ENCODE measurements around the gene EIF4G3.
"Not testable (repeated sequence)": the region's sequence is repeated elsewhere in the genome, so short reads cannot be mapped to it uniquely, and the experiment has no call there.

EIF4G3 gene

DNA sequence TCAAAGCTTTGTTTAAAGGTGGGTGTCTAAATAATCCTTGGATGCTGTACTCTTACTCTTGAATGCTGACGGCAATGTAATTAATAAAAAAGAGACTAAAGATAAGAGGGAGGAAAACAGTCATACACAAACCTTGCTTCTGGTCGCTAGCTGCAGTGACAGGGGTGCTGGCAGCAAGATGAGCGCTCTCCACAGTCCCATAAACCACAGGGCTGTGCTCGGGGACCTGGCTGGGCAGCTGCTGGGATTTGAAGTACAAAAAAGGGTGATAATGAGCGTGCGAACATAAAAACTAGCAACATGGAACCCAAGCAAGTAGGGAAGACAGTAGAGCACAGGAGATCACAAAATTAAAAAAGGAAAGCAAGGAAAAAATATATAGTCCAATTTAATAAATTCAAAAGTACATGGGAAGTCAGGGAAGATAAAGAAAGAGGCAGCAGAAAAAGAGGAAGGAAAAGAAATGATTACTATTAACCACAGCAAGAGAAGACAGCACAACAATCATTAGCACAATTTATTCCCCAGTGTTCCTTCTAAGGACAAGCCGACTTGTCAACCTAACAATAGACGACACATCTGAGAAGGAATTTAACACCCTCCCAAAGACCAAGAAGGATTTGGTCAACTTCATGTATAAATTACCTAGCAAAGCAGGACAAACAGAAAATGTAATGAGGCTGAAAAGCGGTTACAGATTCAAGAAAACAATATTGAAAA lies 226.7 kb downstream of the EIF4G3 start:
- no peak for DNase-seq (ENCODE audit: low read depth in 2 of 2)

DNA sequence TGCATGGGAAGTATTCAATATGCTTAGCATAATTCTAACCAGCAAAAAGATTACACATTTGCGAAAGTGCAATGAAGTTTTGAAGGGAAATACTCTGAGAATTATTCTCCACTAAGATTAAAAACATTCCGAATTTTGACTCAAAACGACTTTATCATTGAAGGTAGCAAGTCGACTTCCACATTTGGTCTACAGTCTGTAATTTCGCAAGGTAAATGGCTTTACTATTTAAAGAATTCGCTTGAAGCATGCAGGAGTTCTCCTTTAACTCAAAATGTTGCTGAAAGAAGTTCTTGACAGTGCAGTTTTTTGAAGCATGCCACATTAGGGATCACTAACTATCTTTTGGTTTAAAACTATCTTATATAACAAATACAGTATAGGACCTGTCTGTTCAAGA lies 228.6 kb downstream of the EIF4G3 start:
- no peak for DNase-seq (ENCODE audit: low read depth in 2 of 2)

DNA sequence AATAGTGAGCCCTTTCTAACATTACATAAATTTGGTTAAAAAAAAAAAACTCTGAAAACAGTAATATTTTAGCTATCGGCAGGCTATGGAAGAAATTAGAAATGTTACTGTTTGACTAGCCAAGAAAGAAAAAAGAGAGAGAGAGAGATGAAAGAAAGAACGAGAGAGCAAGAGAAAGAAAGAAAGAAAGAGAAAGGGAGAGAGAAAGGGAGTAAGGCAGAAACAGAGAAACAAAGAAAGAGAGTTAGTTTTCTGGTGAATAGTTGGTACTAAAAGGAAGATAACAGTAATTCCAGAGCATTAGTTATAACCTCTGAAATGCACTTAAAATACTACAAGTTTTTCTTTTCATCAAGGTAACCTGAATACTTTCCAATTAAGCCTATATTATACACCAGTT lies 229.3 kb downstream of the EIF4G3 start:
- no peak for DNase-seq (ENCODE audit: low read depth in 2 of 2)

DNA sequence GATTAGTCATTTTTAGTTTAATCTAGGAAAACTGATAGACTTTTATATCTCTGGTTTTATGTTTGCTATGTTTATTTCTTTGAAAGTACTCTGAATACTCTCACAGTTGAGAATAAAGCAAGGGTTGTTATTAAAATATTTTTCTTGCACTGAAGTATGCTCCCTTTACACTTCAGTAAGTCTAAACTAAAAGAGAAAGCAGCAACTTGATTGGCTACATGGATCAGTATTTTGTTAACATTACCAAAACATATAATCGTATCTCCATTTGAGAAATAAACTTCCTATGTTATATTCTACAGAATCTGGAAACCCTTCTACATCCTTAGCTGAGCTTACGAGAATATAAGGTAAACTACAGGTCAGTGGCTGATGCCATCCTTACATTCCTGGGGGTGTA lies 240.1 kb downstream of the EIF4G3 start:
- no peak for DNase-seq (ENCODE audit: low read depth in 2 of 2)

DNA sequence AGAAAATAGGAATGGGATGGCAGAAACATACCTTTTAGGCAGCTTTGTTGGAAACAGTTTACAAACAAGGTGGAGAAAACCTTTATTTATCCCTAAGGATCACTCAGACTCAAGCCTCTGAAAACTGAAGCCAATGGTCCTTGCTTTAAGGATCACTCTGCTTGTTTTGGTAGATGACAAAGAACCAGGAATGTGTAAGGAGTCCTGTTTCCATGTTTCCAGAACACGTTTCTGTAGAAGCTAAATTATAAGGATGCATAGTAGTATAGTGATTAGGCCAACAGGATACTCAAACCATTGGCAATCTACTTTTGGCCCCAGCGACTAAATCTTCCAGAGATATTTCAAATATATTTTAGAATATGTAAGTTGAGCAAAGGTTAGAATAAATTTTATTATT lies 240.5 kb downstream of the EIF4G3 start:
- DNase-seq (ENCODE audit: low read depth in 2 of 2) = no peak

DNA sequence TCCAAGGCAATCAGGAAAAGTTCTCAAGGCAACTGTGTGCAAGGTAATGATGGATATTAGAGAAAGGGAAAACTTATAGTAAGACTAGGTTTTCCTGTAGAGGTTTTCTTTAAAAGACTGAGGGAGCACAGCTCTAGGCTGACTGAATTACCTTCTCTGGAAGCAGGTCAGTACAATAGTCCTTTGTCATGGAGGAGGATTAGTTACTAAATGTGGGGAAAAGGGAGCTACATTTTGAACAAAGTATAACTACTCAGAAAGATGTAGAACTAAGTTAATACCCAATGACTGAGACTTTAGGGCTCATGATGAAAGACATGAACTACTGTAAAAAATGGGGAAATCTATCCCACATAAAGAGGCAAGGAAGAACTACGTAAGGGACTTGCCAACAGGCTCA lies 241.0 kb downstream of the EIF4G3 start:
- no peak for DNase-seq (ENCODE audit: low read depth in 2 of 2)

DNA sequence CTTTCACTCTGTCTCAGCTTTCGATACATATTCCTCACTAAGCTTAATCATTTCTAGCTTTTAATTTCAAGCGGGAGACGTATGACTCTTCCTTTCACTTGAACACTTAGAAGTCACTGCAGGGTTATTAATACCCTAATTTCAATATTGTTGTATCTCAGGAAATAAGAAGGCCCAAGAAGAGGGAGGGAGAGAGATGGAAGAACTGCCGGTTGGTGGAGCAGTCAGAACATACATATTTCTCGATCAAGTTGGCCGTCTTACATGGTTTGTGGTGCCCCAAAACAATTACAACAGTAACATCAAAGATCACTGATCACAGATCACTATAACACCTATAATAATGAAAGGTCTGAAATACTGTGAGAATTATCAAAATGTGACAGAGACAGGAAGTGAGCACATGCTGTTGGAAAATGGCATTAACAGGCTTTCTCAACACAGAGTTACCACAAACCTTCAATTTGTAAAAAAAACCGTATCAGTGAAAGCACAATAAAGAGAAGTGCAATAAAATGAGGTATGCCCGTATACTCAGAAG lies 244.2 kb downstream of the EIF4G3 start:
- no peak for DNase-seq (ENCODE audit: low read depth in 2 of 2)

DNA sequence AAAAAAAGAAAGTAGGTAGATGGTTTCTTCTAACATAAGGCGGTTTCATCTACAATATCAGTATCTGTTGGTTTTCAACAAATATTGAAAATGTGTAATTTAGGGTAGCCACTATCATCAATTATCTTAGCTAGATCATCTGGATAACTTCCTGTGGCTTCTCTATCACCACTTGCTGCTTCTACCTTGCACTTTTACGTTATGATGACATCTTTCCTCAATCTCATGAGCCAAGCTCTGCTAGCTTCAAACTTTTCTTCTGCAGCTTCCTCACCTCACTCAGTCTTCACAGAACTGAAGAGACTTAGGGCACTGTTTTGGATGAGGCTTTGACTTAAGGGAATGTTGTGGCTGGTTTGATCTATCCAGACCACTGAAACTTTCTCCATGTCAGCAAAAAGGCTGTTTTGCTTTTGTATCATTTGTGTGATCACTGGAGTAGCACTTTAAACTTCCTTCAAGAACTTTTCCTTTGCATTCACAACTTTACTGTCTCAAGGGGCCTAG lies 244.7 kb downstream of the EIF4G3 start:
- no peak for DNase-seq (ENCODE audit: low read depth in 2 of 2)

DNA sequence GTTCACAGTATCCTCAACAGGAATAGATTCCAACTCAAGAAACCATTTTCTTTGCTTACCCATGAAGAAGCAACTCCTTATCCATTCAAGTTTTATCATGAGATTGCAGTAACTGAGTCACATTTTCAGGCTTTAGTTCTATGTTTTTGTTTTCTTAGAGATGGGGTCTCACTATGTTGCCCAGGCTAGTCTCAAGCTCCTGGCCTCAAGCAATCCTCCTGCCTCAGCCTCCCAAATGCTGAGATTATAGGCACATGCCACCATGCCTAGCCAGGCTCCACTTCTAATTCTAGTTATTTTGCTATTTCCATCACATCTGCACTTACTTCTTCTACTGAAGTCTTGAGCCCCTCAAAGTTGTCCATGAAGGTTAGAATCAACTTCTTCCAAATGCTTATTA lies 246.3 kb downstream of the EIF4G3 start:
- DNase-seq (ENCODE audit: low read depth in 2 of 2) = no peak

DNA sequence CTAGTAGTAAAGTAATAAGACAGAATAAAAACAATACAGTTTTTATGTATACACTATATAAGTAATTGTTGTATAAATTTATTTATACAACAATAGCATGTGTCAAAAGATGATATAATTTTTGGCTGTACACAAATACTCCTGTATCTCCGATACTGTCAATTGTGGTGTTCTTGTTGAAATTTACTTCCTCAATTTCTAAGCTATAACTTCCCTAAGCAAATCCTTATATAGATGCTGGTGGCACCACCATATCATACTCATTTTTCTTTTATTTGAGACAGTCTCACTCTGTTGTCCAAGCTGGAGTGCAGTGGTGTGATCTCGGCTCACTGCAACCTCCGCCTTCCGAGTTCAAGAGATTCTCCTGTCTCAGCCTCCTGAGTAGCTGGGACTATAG lies 248.6 kb downstream of the EIF4G3 start:
- no peak for DNase-seq (ENCODE audit: low read depth in 2 of 2)

DNA sequence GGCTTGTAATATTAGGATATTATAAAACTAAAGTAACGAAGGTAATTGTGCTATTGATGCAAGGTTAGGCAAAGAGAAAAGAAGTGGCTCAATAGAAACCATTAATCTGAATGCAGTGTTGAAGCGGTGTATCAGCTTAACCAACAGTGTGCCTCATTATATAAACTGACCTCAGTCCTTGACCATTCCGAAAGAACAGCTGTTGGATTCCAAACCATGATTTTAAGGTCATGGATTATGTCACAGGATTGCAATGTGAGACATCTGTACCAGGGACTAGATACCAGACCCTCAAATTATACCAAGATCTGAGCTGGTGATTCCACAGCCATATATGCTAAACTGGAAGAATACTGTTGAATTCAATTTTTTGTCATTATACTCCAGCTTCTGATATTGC lies 255.4 kb downstream of the EIF4G3 start:
- DNase-seq (ENCODE audit: low read depth in 2 of 2) = no peak

DNA sequence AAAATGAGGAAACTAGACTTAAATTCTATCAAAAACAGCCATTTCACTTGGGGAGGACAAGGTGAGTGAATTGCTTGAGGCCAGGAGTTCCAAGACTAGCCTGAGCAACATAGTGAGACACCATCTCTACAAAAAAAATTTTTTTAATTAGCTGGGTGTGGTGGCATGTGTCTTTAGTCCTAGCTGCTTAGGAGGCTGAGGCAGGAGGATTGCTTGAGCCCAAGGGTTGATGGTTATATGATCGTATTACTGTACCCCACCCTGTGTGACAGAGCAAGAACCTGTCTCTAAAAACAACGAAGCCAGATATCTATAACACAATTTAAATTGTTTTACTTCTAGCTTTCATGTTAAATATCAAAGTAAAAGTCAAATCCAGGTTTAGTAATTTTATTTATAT lies 263.5 kb downstream of the EIF4G3 start:
- no peak for DNase-seq (ENCODE audit: low read depth in 2 of 2)

DNA sequence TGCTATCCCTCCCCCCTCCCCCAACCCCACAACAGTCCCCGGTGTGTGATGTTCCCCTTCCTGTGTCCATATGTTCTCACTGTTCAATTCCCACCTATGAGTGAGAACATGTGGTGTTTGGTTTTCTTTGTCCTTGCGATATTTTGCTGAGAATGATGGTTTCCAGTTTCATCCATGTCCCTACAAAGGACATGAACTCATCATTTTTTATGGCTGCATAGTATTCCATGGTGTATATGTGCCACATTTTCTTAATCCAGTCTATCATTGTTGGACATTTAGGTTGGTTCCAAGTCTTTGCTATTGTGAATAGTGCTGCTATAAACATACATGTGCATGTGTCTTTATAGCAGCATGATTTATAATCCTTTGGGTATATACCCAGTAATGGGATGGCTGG lies 269.2 kb downstream of the EIF4G3 start:
- not testable (repeated sequence) for DNase-seq (ENCODE audit: low read depth in 2 of 2)

DNA sequence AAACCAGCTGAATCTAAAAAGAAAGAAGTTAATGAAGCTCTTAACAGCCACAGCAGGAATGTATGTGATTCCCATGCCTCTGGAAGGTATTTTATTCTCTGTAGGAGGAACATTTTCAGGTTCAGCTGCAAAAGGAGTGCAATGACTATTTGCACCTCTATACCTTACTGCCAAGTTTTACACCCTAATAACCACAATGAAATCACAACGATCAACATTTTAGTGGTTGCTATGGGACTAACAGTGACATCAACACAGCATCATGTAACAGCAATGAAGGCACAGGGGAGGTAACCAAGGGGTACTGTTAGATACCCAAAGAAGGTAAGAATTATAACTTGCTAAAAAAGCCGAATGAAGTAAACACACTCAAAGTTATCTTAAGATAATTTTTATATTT lies 273.3 kb downstream of the EIF4G3 start:
- DNase-seq (ENCODE audit: low read depth in 2 of 2) = no peak

DNA sequence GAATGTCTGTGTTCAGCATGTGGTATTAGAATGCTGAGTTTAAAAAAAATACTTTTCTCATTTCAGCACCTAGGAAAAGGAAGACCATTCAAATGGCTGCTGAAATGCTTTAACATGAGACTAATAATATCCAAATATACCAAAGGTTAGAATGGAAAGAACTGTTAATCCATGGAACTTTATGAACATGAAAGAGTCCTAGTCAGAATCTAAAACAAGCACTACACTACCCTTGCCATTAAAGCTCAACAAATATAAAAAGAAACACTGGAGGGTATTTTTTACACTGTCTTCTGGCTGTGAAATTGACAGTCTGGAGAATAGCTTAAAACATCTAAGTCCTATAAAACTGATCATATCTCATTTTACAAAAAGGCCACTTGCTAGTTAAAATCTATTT lies 276.6 kb downstream of the EIF4G3 start:
- no peak for DNase-seq (ENCODE audit: low read depth in 2 of 2)

DNA sequence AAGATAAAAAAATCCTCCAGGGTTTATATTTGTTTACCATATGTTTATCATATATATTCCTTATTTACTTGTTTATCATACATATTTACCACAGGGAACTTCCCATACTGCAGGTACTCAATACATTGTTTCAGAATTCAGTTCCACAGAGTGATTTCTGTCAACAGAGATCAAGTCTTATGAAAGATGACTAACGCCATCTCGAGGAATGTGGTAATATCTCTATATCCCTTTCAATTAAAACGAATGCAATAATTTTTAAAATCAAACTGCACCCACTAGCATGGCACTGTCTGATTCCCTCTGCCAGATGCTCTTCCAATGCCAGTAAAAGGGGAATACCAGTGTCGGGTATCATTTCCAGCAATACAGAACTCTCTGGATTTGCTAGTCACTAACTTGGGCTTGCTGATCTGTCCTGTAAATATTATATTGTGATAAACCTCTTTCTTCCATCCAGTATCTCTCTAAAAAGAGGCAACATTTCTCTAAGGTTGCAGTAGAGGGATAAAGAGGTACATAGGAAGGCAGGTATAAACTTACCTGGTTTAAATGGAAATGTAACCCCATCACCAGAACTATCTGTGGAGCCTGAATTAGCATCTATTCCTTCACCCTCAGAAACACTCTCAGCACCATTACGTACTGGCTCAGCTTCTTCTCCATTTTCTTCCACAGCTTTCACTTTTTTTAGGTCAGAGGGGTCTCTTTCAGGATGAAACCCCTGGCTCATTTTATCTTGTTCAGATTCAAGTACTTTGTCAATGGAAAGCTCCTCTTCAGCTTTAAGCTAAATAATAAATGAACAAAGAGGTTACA lies 277.3 kb downstream of the EIF4G3 start:
- DNase-seq (ENCODE audit: low read depth in 2 of 2) = no peak

DNA sequence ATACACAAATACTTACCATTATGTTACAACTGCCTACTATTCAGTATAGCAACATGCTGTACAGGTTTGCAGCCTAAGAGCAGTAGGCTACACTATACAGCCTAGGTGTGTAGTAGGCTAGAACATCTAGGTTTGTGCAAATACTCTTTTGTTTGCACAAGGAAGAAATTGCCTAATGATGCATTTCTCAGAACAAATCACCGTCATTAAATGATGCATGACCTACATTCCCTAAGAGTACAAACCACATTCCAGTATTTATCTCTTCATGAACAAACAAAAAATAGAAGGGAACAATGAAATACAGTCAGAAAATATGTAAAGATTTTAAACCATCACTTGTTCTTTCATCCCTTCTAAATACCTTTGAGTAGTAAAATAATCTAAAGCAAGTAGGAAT lies 279.9 kb downstream of the EIF4G3 start:
- DNase-seq (ENCODE audit: low read depth in 2 of 2) = no peak

DNA sequence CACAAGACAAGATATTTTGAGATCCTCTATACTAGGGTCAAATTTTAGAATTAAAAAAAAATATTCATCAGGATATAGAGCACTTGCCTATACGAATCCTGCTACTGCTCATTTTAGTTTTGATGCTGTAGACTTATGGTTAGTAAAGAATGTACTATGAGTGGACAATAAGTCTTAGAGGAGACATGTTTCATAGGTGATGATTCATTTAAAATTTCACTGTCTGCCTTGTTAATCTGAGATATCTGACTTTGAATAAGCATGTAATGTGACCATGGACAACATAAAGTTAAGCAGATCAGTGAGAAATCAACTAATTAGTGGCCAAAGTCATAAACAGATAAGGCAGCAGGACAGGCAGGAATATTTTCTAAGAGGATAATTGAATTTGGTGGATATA lies 282.8 kb downstream of the EIF4G3 start:
- DNase-seq (ENCODE audit: low read depth in 2 of 2) = no peak

DNA sequence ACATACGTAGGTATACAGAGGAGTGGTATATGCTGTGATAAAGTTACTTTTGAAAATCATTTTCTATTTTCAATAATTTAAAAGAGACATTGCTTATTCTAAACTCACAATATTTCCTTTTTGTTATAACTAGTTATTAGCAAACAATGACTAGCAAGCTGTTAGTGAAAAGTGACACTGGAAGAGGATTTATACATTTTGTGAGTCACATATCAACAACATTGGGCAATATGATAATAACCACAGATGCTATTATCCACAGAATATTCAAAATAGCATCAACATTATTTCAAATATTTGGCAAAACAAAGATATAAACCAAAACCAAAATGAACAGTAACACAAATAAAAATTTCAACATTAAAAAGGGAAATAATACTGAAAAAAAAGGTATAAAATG lies 285.6 kb downstream of the EIF4G3 start:
- DNase-seq (ENCODE audit: low read depth in 2 of 2) = no peak

DNA sequence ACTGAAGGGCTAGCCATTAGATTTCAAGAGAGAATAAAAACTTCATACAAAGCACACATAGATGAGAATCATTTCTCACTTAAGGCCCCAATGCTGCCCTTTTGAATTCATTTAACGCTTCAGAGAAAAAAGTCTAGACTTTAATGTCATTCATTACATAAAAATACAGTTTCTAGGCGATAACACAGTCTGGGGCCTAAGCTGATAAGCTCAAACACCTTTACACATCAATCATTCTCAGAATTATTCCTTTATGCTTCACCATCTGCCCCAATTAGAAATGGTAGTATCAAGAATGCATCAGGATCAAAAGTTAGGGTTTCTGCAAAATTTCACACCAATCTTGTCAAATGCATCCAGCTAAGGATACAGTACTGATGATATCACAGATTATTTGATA lies 289.5 kb downstream of the EIF4G3 start:
- no peak for DNase-seq (ENCODE audit: low read depth in 2 of 2)

DNA sequence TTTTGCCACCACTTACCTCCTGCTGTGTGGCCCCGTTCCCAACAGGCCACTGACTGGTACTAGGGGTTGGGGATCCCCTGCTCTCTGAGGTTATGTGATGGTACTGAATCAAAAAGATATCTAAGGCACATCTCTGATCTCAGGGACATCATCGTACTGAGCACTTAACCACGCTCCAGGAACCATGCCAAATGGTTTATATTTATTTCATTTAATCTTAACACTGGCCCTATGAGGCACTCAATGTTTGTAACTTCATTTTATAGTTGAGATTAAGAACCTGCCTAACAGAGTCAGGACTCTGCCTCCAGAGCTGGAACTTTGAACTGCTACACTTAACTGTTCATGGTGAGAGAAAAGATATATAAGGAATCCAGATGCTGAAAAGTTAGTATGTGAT lies 291.6 kb downstream of the EIF4G3 start:
- DNase-seq (ENCODE audit: low read depth in 2 of 2) = no peak

DNA sequence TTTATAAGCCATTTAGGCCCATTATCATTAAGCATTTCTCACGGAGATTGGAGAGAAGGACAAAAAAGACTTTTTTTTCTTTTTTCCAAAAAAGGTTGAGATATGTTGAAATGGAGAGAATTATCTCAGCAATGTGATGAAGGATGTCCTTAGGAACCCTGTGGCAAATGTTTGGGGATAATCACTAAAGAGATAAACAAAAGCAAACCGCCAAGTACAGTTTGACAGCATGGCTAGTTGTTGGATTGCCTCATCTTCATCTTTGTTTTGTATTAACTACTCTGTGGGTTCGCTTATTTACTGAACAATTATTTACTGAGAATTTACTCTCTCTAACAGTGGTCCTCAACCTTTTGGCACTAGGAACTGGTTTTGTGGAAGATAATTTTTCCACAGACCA lies 292.2 kb downstream of the EIF4G3 start:
- DNase-seq (ENCODE audit: low read depth in 2 of 2) = no peak

DNA sequence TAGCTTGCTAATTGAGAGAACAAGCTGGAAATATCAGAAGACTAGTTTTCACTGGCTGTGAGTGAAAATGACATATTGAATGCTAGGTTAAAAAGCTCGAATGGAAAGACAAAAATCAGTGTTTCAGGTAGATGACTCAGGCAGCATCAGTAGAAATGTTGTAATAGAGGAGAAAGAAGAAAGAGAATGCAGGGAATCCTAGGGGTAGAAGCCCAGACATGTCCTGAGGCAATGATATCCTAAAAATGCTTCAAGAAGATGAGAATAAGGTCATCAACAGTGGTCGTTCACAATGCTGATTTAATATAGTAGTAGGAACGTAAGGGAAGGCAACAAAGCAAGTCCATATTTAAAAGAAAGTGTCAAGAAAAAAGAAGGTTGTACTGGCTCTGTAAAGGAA lies 292.9 kb downstream of the EIF4G3 start:
- DNase-seq (ENCODE audit: low read depth in 2 of 2) = no peak

Measured in stimulated activated CD4-positive, alpha-beta T cell treated with anti-CD3 and anti-CD28 coated beads, Interleukin-1b, Interleukin-23, amount 100 ng/mL, for 1 hour (primary cell).